ENCODE data around the gene TMPO.
"Not testable (repeated sequence)": the region's sequence is repeated elsewhere in the genome, so short reads cannot be mapped to it uniquely, and the experiment has no call there.

DNA sequence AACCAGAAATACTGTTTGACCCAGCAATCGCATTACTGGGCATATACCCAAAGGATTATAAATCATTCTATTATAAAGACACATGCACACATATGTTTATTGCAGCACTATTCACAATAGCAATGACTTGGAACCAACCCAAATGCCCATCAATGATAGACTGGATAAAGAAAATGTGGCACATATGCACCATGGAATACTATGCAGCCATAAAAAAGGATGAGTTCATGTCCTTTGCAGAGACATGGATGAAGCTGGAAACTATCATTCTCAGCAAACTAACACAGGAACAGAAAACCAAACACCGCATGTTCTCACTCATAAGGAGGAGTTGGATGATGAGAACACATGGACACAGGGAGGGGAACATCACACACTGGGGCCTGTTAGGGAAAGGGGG, 61.4 kb downstream of the TMPO start:
- TF ChIP-seq EZH2 (IDR thresholded peaks at IDR 0.05; ENCODE audit: low read length), result not testable (repeated sequence)
- TF ChIP-seq, protein P1, sequence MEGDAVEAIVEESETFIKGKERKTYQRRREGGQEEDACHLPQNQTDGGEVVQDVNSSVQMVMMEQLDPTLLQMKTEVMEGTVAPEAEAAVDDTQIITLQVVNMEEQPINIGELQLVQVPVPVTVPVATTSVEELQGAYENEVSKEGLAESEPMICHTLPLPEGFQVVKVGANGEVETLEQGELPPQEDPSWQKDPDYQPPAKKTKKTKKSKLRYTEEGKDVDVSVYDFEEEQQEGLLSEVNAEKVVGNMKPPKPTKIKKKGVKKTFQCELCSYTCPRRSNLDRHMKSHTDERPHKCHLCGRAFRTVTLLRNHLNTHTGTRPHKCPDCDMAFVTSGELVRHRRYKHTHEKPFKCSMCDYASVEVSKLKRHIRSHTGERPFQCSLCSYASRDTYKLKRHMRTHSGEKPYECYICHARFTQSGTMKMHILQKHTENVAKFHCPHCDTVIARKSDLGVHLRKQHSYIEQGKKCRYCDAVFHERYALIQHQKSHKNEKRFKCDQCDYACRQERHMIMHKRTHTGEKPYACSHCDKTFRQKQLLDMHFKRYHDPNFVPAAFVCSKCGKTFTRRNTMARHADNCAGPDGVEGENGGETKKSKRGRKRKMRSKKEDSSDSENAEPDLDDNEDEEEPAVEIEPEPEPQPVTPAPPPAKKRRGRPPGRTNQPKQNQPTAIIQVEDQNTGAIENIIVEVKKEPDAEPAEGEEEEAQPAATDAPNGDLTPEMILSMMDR (optimal IDR thresholded peaks at IDR 0.05 in 1 of 3, IDR thresholded peaks at IDR 0.05 in 1 of 3, conservative IDR thresholded peaks at IDR 0.05 in 1 of 3; ENCODE audit: extremely low read depth in 1 of 3, insufficient read depth in 2 of 3, low read length in 3 of 3), result not testable (repeated sequence)

Measured in keratinocyte (primary cell).